GM23338 (cell line): ENCODE measurements around the gene TNFRSF12A.

Source experiments
- CREB1 ChIP-seq: fragments of 250-450 bp; sonication (Bioruptor Pico); IDR thresholded peaks from 2 replicates; pipeline ENCODE4 v1.5.0; 2020; ENCODE audit warnings: low read depth, mild to moderate bottlenecking, moderate library complexity
- TF ChIP-seq, protein P1 (sequence below), 2 experiments: fragments of 200-600 bp in 1 of 2; sonication (generic) in 1 of 2; conservative IDR thresholded peaks; 2 replicates each; pipeline versions ENCODE4 v1.5.1 to v1.6.1; 2016 to 2017; ENCODE audit warnings: antibody characterized with exemption in 2 of 2, low read depth in 2 of 2, mild to moderate bottlenecking in 2 of 2, moderate library complexity in 1 of 2

DNA sequence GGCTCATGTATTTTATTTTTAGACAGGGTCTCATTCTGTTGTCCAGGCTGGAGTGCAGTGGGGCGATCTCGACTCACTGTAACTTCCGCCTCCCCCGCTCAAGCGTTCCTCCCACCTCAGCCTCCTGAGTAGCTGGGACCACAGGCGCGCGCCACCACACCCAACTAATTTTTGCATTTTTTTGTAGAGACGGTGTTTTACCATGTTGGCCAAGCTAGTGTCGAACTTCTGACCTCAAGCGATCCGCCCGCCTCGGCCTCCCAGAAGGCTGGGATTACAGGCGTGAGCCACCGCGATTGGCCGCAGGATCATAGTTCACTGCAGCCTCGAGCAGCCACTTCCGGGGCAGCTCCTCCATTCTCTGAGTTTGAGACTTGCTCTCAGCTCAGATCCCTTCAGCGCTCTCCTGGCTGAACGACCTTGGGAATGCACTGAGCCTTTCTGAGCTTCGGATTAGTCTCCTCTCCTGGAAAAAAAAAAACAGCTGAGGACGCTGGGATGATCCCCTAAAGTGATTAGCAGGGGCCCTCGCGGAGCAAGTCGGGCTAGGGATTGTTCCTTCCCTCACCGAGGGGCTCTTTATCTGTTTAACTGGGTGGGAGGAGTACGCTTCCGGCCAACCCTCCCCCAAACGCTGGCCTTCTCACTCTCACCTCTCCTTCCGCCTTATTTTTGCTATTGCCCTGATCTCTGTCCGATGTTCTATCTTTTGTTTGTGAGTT, 38.8 kb upstream of the TNFRSF12A start:
- no peak for TF ChIP-seq CREB1
- TF ChIP-seq, protein P1, sequence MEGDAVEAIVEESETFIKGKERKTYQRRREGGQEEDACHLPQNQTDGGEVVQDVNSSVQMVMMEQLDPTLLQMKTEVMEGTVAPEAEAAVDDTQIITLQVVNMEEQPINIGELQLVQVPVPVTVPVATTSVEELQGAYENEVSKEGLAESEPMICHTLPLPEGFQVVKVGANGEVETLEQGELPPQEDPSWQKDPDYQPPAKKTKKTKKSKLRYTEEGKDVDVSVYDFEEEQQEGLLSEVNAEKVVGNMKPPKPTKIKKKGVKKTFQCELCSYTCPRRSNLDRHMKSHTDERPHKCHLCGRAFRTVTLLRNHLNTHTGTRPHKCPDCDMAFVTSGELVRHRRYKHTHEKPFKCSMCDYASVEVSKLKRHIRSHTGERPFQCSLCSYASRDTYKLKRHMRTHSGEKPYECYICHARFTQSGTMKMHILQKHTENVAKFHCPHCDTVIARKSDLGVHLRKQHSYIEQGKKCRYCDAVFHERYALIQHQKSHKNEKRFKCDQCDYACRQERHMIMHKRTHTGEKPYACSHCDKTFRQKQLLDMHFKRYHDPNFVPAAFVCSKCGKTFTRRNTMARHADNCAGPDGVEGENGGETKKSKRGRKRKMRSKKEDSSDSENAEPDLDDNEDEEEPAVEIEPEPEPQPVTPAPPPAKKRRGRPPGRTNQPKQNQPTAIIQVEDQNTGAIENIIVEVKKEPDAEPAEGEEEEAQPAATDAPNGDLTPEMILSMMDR (conservative IDR thresholded peaks at IDR 0.05; ENCODE audit: low read depth in 2 of 2), result no peak
